HepG2 (cell line): ENCODE measurements around the gene PPCDC. TPM values are rescaled to one million over a fixed set of nuclear protein-coding genes. Genes with fewer than 3 reads are reported as not detected.

Source experiments
- AGO1 ChIP-seq: fragments of 200-400 bp; formaldehyde crosslinking; IDR thresholded peaks from 2 replicates; pipeline ENCODE4 v1.6.1; 2017; ENCODE audit warnings: mild to moderate bottlenecking, low read depth, low read length, moderate library complexity; ENCODE audit not compliant: poor library complexity, severe bottlenecking
- ATF1 ChIP-seq: IDR thresholded peaks from 2 replicates; pipeline ENCODE4 v1.6.1; 2016; ENCODE audit warnings: mild to moderate bottlenecking, control low read depth
- HIVEP1 ChIP-seq: sonication (generic); formaldehyde crosslinking; IDR thresholded peaks from 2 replicates; pipeline ENCODE4 v1.4.0; 2020; ENCODE audit warnings: mild to moderate bottlenecking, missing genetic modification reagents
- HMGA1 ChIP-seq: sonication (generic); formaldehyde crosslinking; conservative IDR thresholded peaks from 2 replicates; pipeline ENCODE4 v1.4.0; 2020; ENCODE audit warnings: missing genetic modification reagents
- HOXA9 ChIP-seq: sonication (generic); formaldehyde crosslinking; IDR thresholded peaks from 2 replicates; pipeline ENCODE4 v1.8.1; 2022; ENCODE audit warnings: missing genetic modification reagents, mild to moderate bottlenecking, moderate library complexity, borderline replicate concordance
- NFYB ChIP-seq: sonication (generic); formaldehyde crosslinking; IDR thresholded peaks from 2 replicates; pipeline ENCODE4 v1.4.0; 2020; ENCODE audit warnings: missing genetic modification reagents
- PLRG1 ChIP-seq: fragments of 450-650 bp; conservative IDR thresholded peaks from 2 replicates; pipeline ENCODE4 v1.6.1; 2016
- RNF2 ChIP-seq: fragments of 450-650 bp; conservative IDR thresholded peaks from 2 replicates; pipeline ENCODE4 v1.6.1; 2016; ENCODE audit warnings: low read depth
- SOX5 ChIP-seq: IDR thresholded peaks from 2 replicates; pipeline ENCODE4 v1.6.1; 2016; ENCODE audit warnings: borderline replicate concordance
- ZC3H4 ChIP-seq: sonication (generic); formaldehyde crosslinking; IDR thresholded peaks from 2 replicates; pipeline ENCODE4 v1.4.0; 2020; ENCODE audit warnings: missing genetic modification reagents, borderline replicate concordance
- ZFP36L1 ChIP-seq: sonication (generic); formaldehyde crosslinking; IDR thresholded peaks from 2 replicates; pipeline ENCODE4 v1.8.0; 2022; ENCODE audit warnings: mild to moderate bottlenecking, missing genetic modification reagents, moderate library complexity
- ZFP37 ChIP-seq: sonication (generic); formaldehyde crosslinking; IDR thresholded peaks from 2 replicates; pipeline ENCODE4 v1.4.0; 2020; ENCODE audit warnings: missing genetic modification reagents, borderline replicate concordance
- ZNF232 ChIP-seq: sonication (generic); formaldehyde crosslinking; IDR thresholded peaks from 2 replicates; pipeline ENCODE4 v1.4.0; 2020; ENCODE audit warnings: missing genetic modification reagents, borderline replicate concordance
- ZNF460 ChIP-seq: sonication (generic); formaldehyde crosslinking; IDR thresholded peaks from 2 replicates; pipeline ENCODE4 v1.5.1; 2020; ENCODE audit warnings: missing genetic modification reagents, mild to moderate bottlenecking, borderline replicate concordance
- ZNF674 ChIP-seq: sonication (generic); formaldehyde crosslinking; IDR thresholded peaks from 2 replicates; pipeline ENCODE4 v1.5.0; 2020; ENCODE audit warnings: low read depth, mild to moderate bottlenecking, missing genetic modification reagents
- ZNF710 ChIP-seq: sonication (generic); formaldehyde crosslinking; IDR thresholded peaks from 2 replicates; pipeline ENCODE4 v1.5.0; 2020; ENCODE audit warnings: mild to moderate bottlenecking, missing genetic modification reagents, borderline replicate concordance
- polyA plus RNA-seq, 8 experiments: library from polyadenylated mRNA; depleted of rRNA in 3 of 8; stranded (reverse) in 7 of 8; unstranded in 1 of 8; fragments of >200 nt; fragmentation: Illumina TruSeq in 4 of 8; extraction: Trizol in 4 of 8; gene quantifications; 2 replicates each; pipeline versions ENCODE4 v1.2.1 to v1.2.3, GENCODE V29; 2011 to 2016; ENCODE audit warnings: low read depth in 4 of 8, missing spikeins in 1 of 8, mixed read lengths in 1 of 8; ENCODE audit not compliant: insufficient read depth in 1 of 8
- total RNA-seq, 5 experiments: library from RNA; depleted of rRNA; stranded (reverse); fragments of >200 nt; fragmentation: Illumina TruSeq; extraction: Trizol; gene quantifications; 2 replicates each; pipeline ENCODE4 v1.2.3, GENCODE V29; 2016; ENCODE audit warnings: low read depth in 1 of 5
- TF ChIP-seq, protein P1 (sequence below): sonication (generic); formaldehyde crosslinking; IDR thresholded peaks from 2 replicates; pipeline ENCODE4 v1.5.1; 2020; ENCODE audit warnings: mild to moderate bottlenecking, missing genetic modification reagents, moderate library complexity
- TF ChIP-seq, protein P2 (sequence below): sonication (generic); formaldehyde crosslinking; IDR thresholded peaks from 2 replicates; pipeline ENCODE4 v1.8.0; 2022; ENCODE audit warnings: low read depth, missing genetic modification reagents
- TF ChIP-seq, protein P3 (sequence below): sonication (generic); formaldehyde crosslinking; IDR thresholded peaks from 2 replicates; pipeline ENCODE4 v1.4.0; 2020; ENCODE audit warnings: missing genetic modification reagents
- TF ChIP-seq, protein P4 (sequence below): sonication (generic); formaldehyde crosslinking; IDR thresholded peaks from 2 replicates; pipeline ENCODE4 v1.4.0; 2020; ENCODE audit warnings: mild to moderate bottlenecking, missing genetic modification reagents, borderline replicate concordance

Gene PPCDC
- total and polyA plus RNA-seq, 2 of the 13 experiments (the other 11 are each of a cell fraction or from before 2014, with no cell fraction given), result 12.3 to 12.8 TPM

- TF ChIP-seq ZNF710 (CRISPR knock-in tag) (peak; percentile 33; the same call in 1 of the 2 replicates), HIVEP1 (CRISPR knock-in tag) (no peak), HOXA9 (no peak), ZFP36L1 (CRISPR knock-in tag) (no peak), SOX5 (peak; percentile 79; the same call in 1 of the 2 replicates), NFYB (CRISPR knock-in tag) (no peak), RNF2 (no peak), ZC3H4 (CRISPR knock-in tag) (no peak), ZNF460 (CRISPR knock-in tag) (no peak), ATF1 (CRISPR knock-in tag) (no peak), HMGA1 (CRISPR knock-in tag) (no peak), ZNF674 (CRISPR knock-in tag) (no peak), ZFP37 (CRISPR knock-in tag) (no peak), ZNF232 (CRISPR knock-in tag) (no peak), AGO1 (no peak), PLRG1 (no peak)
- TF ChIP-seq, protein P1, sequence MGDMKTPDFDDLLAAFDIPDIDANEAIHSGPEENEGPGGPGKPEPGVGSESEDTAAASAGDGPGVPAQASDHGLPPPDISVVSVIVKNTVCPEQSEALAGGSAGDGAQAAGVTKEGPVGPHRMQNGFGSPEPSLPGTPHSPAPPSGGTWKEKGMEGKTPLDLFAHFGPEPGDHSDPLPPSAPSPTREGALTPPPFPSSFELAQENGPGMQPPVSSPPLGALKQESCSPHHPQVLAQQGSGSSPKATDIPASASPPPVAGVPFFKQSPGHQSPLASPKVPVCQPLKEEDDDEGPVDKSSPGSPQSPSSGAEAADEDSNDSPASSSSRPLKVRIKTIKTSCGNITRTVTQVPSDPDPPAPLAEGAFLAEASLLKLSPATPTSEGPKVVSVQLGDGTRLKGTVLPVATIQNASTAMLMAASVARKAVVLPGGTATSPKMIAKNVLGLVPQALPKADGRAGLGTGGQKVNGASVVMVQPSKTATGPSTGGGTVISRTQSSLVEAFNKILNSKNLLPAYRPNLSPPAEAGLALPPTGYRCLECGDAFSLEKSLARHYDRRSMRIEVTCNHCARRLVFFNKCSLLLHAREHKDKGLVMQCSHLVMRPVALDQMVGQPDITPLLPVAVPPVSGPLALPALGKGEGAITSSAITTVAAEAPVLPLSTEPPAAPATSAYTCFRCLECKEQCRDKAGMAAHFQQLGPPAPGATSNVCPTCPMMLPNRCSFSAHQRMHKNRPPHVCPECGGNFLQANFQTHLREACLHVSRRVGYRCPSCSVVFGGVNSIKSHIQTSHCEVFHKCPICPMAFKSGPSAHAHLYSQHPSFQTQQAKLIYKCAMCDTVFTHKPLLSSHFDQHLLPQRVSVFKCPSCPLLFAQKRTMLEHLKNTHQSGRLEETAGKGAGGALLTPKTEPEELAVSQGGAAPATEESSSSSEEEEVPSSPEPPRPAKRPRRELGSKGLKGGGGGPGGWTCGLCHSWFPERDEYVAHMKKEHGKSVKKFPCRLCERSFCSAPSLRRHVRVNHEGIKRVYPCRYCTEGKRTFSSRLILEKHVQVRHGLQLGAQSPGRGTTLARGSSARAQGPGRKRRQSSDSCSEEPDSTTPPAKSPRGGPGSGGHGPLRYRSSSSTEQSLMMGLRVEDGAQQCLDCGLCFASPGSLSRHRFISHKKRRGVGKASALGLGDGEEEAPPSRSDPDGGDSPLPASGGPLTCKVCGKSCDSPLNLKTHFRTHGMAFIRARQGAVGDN, result peak; percentile 36
- TF ChIP-seq, protein P2, sequence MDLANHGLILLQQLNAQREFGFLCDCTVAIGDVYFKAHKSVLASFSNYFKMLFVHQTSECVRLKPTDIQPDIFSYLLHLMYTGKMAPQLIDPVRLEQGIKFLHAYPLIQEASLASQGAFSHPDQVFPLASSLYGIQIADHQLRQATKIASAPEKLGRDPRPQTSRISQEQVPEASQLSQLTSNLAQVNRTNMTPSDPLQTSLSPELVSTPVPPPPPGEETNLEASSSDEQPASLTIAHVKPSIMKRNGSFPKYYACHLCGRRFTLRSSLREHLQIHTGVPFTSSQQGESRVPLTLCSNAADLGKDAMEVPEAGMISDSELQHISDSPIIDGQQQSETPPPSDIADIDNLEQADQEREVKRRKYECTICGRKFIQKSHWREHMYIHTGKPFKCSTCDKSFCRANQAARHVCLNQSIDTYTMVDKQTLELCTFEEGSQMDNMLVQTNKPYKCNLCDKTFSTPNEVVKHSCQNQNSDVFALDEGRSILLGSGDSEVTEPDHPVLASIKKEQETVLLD, result no peak
- TF ChIP-seq, protein P3, sequence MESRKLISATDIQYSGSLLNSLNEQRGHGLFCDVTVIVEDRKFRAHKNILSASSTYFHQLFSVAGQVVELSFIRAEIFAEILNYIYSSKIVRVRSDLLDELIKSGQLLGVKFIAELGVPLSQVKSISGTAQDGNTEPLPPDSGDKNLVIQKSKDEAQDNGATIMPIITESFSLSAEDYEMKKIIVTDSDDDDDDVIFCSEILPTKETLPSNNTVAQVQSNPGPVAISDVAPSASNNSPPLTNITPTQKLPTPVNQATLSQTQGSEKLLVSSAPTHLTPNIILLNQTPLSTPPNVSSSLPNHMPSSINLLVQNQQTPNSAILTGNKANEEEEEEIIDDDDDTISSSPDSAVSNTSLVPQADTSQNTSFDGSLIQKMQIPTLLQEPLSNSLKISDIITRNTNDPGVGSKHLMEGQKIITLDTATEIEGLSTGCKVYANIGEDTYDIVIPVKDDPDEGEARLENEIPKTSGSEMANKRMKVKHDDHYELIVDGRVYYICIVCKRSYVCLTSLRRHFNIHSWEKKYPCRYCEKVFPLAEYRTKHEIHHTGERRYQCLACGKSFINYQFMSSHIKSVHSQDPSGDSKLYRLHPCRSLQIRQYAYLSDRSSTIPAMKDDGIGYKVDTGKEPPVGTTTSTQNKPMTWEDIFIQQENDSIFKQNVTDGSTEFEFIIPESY, result no peak
- TF ChIP-seq, protein P4, sequence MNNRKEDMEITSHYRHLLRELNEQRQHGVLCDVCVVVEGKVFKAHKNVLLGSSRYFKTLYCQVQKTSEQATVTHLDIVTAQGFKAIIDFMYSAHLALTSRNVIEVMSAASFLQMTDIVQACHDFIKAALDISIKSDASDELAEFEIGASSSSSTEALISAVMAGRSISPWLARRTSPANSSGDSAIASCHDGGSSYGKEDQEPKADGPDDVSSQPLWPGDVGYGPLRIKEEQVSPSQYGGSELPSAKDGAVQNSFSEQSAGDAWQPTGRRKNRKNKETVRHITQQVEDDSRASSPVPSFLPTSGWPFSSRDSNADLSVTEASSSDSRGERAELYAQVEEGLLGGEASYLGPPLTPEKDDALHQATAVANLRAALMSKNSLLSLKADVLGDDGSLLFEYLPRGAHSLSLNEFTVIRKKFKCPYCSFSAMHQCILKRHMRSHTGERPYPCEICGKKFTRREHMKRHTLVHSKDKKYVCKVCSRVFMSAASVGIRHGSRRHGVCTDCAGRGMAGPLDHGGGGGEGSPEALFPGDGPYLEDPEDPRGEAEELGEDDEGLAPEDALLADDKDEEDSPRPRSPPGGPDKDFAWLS, result no peak
Measured at GRCh38 chr15:75065467-75065850, 42.1 kb downstream of the PPCDC start (continued).
